ENCODE results near the gene PEAK1.
"Not testable (repeated sequence)": the region's sequence is repeated elsewhere in the genome, so short reads cannot be mapped to it uniquely, and the experiment has no call there.

The PEAK1 gene

GRCh38 chr15:77295446-77295845 is 124.5 kb downstream of the PEAK1 start:
- no peak for DNase-seq (ENCODE audit: low spot score)

GRCh38 chr15:77292969-77293558 is 126.8 kb downstream of the PEAK1 start:
- no peak for DNase-seq (ENCODE audit: low spot score)

- no peak for DNase-seq (ENCODE audit: low spot score)
Measured at GRCh38 chr15:77291107-77291506, 128.8 kb downstream of the PEAK1 start.

GRCh38 chr15:77287385-77287784 is 132.5 kb downstream of the PEAK1 start:
- no peak for DNase-seq (ENCODE audit: low spot score)

- no peak for DNase-seq (ENCODE audit: low spot score)
Measured at GRCh38 chr15:77285057-77285997, 134.6 kb downstream of the PEAK1 start.

- no peak for DNase-seq (ENCODE audit: low spot score)
Measured at GRCh38 chr15:77282333-77282732, 137.6 kb downstream of the PEAK1 start.

GRCh38 chr15:77276943-77277342 is 143.0 kb downstream of the PEAK1 start:
- no peak for DNase-seq (ENCODE audit: low spot score)

- no peak for DNase-seq (ENCODE audit: low spot score)
Measured at GRCh38 chr15:77276096-77276495, 143.8 kb downstream of the PEAK1 start.

GRCh38 chr15:77273136-77273535 is 146.8 kb downstream of the PEAK1 start:
- DNase-seq (ENCODE audit: low spot score) = not testable (repeated sequence)

GRCh38 chr15:77266708-77267386 is 153.1 kb downstream of the PEAK1 start:
- DNase-seq (ENCODE audit: low spot score) = no peak

- no peak for DNase-seq (ENCODE audit: low spot score)
Measured at GRCh38 chr15:77255385-77255784, 164.5 kb downstream of the PEAK1 start.

GRCh38 chr15:77251662-77252061 is 168.2 kb downstream of the PEAK1 start:
- no peak for DNase-seq (ENCODE audit: low spot score)

GRCh38 chr15:77247116-77247515 is 172.8 kb downstream of the PEAK1 start:
- DNase-seq (ENCODE audit: low spot score) = no peak

GRCh38 chr15:77243716-77244401 is 176.0 kb downstream of the PEAK1 start:
- no peak for DNase-seq (ENCODE audit: low spot score)

- DNase-seq (ENCODE audit: low spot score) = no peak
Measured at GRCh38 chr15:77243135-77243534, 176.8 kb downstream of the PEAK1 start.

- DNase-seq (ENCODE audit: low spot score) = no peak
Measured at GRCh38 chr15:77239882-77240608, 179.9 kb downstream of the PEAK1 start.

- DNase-seq (ENCODE audit: low spot score) = no peak
Measured at GRCh38 chr15:77235566-77235965, 184.3 kb downstream of the PEAK1 start.

- DNase-seq (ENCODE audit: low spot score) = no peak
Measured at GRCh38 chr15:77228828-77229227, 191.1 kb downstream of the PEAK1 start.

- DNase-seq (ENCODE audit: low spot score) = no peak
Measured at GRCh38 chr15:77226652-77227051, 193.3 kb downstream of the PEAK1 start.

GRCh38 chr15:77225646-77226045 is 194.3 kb downstream of the PEAK1 start:
- no peak for DNase-seq (ENCODE audit: low spot score)

- DNase-seq (ENCODE audit: low spot score) = no peak
Measured at GRCh38 chr15:77225088-77225487, 194.8 kb downstream of the PEAK1 start.

GRCh38 chr15:77224352-77224751 is 195.6 kb downstream of the PEAK1 start:
- DNase-seq (ENCODE audit: low spot score) = peak; percentile 1
